Hepatic stellate cell (primary cell): Measurements from ENCODE around the gene PHETA1.
A peak's percentile ranks its signal among the peaks of the same experiment; 100 is the strongest.
"Not testable (repeated sequence)": the region's sequence is repeated elsewhere in the genome, so short reads cannot be mapped to it uniquely, and the experiment has no call there.

Source experiments
- DNase-seq: peaks from one replicate; pipeline ENCODE4 v3.0.0; 2011; ENCODE audit warnings: low spot score

Gene PHETA1

DNA sequence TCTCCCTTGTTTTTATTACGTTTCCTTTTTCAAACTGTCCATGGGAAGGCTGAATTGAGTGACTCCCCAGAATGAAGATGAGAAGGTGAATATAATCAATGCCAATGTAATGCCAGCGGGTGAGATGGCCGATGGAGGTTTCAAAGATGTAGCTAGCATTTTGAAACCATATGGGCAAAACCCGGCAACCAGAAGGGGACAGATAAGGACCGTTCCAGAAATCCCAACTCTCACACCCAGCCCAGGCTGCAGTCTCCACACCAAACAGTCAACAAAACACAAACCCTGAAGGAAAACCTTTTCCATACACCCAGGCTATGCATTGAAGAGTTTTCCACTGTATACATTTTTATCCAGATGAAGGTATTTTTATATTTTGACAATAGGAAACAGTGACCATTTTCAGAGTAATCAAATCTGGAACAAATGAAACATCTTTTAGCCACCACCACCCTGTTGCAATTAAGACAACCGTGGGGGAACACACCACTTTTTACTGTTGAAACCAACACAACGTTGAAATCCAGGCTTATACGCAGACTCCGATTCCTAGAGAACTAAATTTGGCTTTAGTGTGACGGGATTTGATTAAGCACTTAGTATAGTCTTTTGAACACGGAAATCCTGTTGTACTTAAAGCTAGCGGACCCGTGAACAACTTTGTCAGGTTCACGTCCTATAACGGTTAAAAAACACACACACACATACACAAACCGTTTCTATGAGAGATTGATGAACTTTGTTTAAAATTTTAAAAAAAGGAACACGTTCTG, 19.0 kb downstream of the PHETA1 start:
- DNase-seq: no peak

GRCh38 chr12:111349101-111349747, 19.7 kb downstream of the PHETA1 start:
- DNase-seq: no peak

- DNase-seq: no peak
These were observed 20.8 kb downstream of the PHETA1 start for GRCh38 chr12:111347891-111348644.

DNA sequence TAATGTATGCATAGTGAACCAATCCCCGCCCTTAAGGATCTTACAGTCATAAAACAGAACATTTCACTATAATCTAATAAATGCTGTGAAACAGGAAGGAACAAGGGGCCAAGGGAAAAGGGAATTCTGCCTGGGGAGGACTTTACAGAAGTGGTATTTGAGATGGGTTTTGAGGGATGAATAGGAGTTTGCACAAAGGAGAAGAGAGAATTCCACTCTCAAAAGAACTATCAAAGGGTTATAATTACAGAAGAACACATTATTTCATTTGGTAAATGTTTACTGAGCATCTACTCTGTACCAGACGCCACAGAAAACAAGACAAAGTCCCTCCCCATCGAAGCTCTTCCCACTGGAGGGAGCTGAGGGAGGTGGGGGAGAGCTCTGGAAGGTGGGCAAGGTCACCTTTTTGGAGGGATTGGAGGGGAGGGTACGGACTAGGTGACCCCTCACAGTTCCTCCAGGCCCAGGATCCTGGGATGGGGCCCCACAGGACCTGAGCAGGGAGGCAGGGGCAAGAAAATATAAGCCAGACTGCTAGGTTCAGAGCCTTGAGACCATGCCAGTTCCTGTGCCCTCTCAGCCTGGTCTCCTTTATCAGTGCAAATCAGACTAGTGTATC, 24.5 kb downstream of the PHETA1 start:
- no peak for DNase-seq

DNA sequence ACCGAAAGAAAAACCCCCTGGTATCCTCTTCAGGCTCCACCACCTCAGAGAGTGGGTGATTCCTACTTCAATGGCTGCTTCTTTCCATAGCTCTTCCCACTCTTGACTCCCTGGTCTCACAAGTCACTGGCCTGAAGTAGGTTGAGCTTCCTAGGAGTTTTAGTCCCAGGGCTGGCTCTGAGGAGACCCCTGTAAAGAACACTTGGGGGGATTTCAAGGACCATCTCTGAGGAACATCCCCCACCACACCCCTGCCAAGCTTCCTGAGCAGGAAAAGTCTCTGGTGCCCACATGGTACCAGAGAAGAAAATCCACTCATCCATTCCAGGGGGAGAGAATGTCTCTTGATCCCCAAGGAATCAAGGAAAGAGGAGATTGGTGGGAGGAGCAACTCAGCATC, 25.7 kb downstream of the PHETA1 start:
- no peak for DNase-seq

DNA sequence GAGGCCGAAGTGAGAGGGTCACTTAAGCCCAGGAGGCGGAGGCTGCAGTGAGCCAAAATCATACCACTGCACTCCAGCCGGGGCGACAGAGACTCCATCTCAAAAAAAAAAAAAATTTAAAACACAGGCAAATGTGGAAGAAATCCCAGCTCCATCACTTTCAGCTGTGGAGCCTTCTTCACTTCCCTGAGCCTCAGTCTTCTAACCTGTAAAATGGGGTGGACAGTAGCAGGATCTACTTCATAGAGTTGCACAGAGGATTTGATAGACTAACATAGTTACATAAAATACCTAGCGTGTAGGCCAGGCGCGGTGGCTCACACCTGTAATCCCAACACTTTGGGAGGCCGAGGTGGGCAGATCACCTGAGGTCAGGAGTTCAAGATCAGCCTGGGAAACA, 26.5 kb downstream of the PHETA1 start:
- no peak for DNase-seq

DNA sequence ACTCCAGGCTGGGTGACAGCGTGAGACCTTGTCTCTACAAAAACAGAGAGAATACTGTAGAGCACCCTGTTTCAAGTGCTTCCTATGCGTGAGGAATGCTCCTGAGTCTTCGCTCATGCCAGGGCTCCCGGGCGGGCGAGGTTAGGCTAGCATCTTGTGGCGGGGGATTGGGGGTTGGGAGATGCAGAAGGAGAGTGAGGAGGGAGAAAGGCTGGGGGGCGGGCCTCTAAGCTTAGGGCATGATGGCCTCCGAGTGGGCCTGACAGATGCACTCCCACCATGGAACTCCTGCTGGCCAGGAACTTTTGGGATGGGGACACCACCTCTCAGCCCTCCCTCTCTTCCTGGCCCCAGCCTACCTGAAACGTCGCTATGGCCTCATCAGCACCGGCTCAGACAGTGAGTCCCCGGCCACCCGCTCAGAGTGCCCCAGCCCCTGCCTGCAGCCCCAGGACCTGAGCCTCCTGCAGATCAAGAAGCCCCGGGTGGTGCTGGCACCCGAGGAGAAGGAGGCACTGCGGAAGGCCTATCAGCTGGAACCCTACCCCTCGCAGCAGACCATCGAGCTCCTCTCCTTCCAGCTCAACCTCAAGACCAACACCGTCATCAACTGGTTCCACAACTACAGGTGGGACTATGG, 27.3 kb downstream of the PHETA1 start:
- DNase-seq: no peak

- not testable (repeated sequence) for DNase-seq
These were observed 28.2 kb downstream of the PHETA1 start for GRCh38 chr12:111340680-111341079.

DNA sequence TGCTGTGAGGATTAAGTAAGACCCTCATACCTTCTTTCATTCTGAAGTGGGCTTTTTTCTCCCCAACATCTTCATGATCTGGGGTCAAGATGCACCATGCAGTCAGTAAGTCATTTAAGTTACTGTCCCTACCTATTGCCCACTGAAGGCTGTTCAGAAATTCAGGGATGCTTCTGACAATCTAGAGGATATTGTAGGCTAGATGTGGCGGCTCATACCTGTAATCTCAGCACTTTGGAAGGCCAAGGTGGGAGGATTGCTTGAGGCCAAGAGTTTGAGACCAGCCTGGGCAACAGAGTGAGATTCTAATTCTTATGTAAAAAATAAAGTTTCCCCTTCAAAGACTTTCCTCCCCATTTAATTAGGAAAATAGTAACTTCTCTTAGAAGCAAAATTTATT, 28.7 kb downstream of the PHETA1 start:
- DNase-seq: no peak

- no peak for DNase-seq
These were observed 29.5 kb downstream of the PHETA1 start for GRCh38 chr12:111339321-111339938.

- DNase-seq: no peak
These were observed 30.8 kb downstream of the PHETA1 start for GRCh38 chr12:111338096-111338495.

DNA sequence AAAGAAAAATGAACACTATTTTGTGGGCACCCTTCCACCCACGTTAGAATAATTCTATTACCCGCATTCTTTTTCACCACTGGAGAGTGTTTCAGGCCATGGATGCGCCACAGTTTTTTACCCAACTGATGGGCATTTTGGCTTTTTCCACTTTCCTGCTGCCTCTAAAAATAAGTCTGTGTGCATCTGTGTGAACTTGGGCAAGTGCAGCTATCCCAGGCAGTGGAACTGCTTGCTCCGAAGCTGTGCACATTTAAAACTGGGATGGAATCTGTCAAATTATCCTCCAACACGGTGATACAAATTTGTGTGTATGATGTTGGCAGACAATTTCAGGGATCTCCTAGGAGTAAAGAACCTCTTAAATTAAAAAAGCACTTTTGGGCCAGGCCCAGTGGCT, 31.5 kb downstream of the PHETA1 start:
- no peak for DNase-seq

DNA sequence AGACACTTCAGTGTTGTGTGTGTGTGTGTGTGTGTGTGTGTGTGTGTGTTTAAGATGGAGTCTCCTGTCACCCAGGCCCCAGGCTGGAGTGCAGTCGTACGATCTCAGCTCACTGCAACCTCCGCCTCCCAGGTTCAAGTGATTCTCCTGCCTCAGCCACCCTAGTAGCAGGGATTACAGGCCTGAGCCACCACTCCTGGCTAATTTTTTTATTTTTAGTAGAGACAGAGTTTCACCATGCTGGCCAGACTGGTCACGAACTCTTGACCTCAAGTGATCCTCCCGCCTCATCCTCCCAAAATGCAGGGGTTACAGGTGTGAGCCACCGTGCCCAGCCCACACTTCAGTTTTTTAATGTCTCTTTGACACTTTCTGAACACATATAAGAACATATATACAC, 32.5 kb downstream of the PHETA1 start:
- not testable (repeated sequence) for DNase-seq

- DNase-seq: no peak
These were observed 33.1 kb downstream of the PHETA1 start for GRCh38 chr12:111335811-111336210.

- DNase-seq: not testable (repeated sequence)
These were observed 33.6 kb downstream of the PHETA1 start for GRCh38 chr12:111335301-111335700.

- DNase-seq: no peak
These were observed 34.4 kb downstream of the PHETA1 start for GRCh38 chr12:111334393-111334915.

GRCh38 chr12:111330800-111331752, 37.8 kb downstream of the PHETA1 start:
- DNase-seq: peak; percentile 66

DNA sequence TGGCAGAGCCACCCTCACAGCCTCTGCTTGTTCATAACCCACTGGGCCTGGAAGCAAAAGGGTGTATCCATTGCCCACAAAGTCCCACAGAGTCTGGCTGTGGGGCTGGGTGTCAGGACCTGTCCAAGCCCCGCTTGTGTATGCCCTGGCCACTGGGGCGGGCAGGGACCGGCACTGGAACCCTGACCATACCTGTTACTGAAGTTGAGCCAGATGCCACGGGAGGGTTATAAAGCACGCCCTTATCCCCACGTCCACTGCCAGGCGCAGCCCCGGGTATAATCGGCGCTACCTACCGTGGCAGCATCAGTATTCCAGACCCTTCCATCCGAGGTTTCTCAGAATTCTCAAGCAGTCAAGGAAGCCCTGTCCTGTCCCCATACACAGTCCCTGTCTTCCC, 40.8 kb downstream of the PHETA1 start:
- DNase-seq: no peak

GRCh38 chr12:111327474-111327873, 41.4 kb downstream of the PHETA1 start:
- no peak for DNase-seq
